HG03439 (cell line): ENCODE data around the gene KAT2A.

ENCODE experiments used
- ATAC-seq: cut with Tn5 transposase; IDR thresholded peaks from one replicate; pipeline ENCODE4 v1.9.1; 2021; ENCODE audit warnings: mild to moderate bottlenecking, moderate library complexity; ENCODE audit not compliant: unreplicated experiment

The KAT2A gene

GRCh38 chr17:42135664-42136653, 14.8 kb upstream of the KAT2A start:
- no peak for ATAC-seq

- no peak for ATAC-seq
Observed at GRCh38 chr17:42135151-42135550, 14.0 kb upstream of the KAT2A start.

- peak; percentile 60 for ATAC-seq
Observed at GRCh38 chr17:42133461-42134041, 12.4 kb upstream of the KAT2A start.

GRCh38 chr17:42132941-42133340, 11.8 kb upstream of the KAT2A start:
- ATAC-seq, result no peak

GRCh38 chr17:42131981-42132432, 10.8 kb upstream of the KAT2A start:
- no peak for ATAC-seq

GRCh38 chr17:42131232-42131631, 10.1 kb upstream of the KAT2A start:
- ATAC-seq, result no peak

- ATAC-seq, result no peak
Observed at GRCh38 chr17:42130310-42130936, 9.3 kb upstream of the KAT2A start.

GRCh38 chr17:42129109-42129837, 8.1 kb upstream of the KAT2A start:
- no peak for ATAC-seq

- ATAC-seq, result no peak
Observed at GRCh38 chr17:42127414-42127813, 6.2 kb upstream of the KAT2A start.

GRCh38 chr17:42126836-42127235, 5.7 kb upstream of the KAT2A start:
- ATAC-seq, result no peak

- ATAC-seq, result no peak
Observed at GRCh38 chr17:42125565-42125964, 4.4 kb upstream of the KAT2A start.

GRCh38 chr17:42124256-42124655, 3.1 kb upstream of the KAT2A start:
- ATAC-seq, result no peak

GRCh38 chr17:42122371-42123303, 1.5 kb upstream of the KAT2A start, which contains the start of gene HSPB9:
TSS of gene HSPB9 (plus strand) at chr17:42122804. CDS start at chr17:42122851, 47 bp downstream.
- ATAC-seq, result no peak

GRCh38 chr17:42120161-42120769, 902 bp downstream of the KAT2A start:
- ATAC-seq, result no peak

- no peak for ATAC-seq
Observed at GRCh38 chr17:42119301-42119700, 1.9 kb downstream of the KAT2A start.

GRCh38 chr17:42118545-42118944, 2.6 kb downstream of the KAT2A start:
- no peak for ATAC-seq

- ATAC-seq, result no peak
Observed at GRCh38 chr17:42118126-42118510, 3.0 kb downstream of the KAT2A start.

- no peak for ATAC-seq
Observed at GRCh38 chr17:42117397-42118125, 3.6 kb downstream of the KAT2A start.
